AG08396 (cell line): Measurements from ENCODE around the gene TBC1D9B.

Experiments
- DNase-seq: peaks from one replicate; pipeline ENCODE4 v3.0.0; 2012; ENCODE audit warnings: low spot score, mixed read lengths

Gene TBC1D9B

DNA sequence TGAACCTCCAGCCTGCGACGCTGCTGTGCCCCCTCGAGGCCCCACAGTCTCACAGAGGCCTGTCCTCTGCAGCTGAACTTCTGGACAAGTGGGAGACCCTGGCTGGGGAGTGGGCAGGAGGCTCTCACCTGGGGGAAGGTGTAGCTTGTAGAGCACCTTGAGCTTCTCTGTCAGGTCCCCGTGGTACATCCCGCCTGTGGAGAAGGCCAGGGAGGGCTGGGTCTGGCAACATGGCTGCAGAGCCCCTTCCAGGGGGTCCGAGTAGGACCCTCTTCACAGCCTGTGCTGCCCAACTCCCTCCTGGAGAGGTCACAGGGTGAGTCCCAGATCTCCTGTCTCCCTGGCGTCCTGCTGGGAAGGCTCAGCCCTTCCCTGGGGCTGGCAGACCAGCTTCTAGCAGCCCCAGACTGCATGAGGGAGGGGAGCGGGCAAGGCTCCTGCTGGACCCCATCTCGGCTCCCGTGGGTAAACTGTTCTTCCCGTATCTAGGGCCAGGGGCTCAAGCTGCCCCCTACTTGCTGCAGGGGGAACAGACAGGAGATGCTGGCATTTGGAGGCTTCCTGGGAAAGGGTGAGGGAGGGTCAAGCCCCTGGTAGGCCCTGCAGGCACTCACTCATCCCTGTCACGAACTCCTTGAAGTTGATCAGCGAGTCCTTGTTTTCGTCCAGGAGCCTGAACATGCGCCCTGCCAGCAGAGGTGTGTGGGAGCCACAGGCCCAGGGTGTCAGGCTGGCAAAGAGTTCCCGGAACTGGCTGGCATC, 37.9 kb downstream of the TBC1D9B start:
- no peak for DNase-seq

DNA sequence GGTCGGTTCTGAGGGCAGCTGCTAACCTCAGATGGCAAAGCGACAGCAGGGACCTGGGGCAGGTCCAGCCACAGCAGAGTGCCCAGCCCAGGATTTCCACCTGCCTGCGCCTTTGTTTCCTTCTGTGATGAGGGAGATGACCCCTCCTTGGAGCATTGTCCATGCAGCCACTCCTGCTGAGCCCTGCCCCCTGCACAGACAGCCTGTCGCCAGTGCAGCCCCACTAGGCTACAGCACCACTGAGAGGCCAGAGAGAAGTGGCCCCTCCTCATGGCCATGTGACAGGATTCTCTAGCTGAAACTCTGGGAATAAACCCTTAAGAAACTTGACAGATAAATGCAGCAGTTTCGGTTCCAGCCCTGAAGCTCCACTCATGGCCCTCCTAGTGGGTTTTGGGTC, 38.6 kb downstream of the TBC1D9B start:
- DNase-seq = no peak

DNA sequence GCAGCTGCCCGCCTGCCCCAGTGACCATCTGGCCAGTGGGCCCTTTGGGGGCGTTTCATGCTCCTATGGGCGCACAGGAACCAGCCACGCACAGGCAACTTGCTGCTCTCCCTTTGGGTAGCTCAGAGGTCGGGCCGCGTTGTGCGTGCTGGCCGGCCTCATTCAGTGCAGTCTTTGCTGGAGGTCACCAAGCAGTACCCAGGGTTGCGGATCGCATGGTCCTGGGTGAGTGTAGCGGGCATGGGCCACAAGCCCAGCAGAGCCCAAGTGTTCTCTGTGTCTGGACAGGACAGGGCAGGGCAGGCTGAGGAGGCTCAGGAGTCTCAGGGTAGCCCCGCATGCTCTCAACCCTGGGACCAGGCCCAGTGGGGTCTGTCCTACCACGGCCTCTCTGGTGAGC, 39.2 kb downstream of the TBC1D9B start:
- DNase-seq = no peak

DNA sequence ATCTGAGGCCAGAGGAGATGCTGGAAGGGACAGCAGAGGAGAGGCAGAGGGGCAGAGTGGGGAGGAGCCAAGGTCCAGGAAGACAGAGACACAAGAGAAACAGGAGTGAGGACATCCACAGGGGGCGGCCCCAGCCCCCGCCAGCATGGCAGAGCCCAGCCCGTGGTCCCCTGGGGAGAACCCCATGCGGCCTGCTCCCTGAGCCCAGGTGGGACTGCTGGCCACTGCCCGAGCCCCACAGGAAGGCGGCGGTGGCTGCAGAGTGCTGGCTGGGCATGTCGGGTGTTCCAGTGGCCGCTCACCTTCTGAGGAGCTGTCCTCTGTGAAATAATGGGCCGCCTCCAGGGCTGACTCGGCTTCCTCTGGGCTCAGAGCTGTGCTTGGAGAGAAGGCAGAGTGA, 40.2 kb downstream of the TBC1D9B start:
- DNase-seq = peak; percentile 5

DNA sequence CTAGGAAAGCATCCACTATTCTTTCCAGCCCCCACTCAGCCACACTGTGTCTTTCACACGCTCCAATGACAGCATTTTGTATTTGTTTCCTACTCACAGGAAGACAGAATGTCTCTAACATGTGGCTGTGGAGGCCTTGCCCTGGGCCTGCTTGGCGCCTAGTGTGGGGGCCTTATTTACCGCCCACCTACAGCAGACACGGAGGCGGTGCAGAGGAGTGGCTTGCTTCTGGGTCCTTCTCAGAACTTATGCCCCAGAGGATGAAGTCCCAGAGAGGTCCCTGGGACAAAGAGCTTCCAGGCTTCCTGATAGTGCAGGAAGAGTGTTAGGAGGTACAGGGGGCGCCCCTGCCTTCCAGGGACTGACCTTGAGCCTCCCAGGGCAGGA, 40.6 kb downstream of the TBC1D9B start:
- peak; percentile 7 for DNase-seq

DNA sequence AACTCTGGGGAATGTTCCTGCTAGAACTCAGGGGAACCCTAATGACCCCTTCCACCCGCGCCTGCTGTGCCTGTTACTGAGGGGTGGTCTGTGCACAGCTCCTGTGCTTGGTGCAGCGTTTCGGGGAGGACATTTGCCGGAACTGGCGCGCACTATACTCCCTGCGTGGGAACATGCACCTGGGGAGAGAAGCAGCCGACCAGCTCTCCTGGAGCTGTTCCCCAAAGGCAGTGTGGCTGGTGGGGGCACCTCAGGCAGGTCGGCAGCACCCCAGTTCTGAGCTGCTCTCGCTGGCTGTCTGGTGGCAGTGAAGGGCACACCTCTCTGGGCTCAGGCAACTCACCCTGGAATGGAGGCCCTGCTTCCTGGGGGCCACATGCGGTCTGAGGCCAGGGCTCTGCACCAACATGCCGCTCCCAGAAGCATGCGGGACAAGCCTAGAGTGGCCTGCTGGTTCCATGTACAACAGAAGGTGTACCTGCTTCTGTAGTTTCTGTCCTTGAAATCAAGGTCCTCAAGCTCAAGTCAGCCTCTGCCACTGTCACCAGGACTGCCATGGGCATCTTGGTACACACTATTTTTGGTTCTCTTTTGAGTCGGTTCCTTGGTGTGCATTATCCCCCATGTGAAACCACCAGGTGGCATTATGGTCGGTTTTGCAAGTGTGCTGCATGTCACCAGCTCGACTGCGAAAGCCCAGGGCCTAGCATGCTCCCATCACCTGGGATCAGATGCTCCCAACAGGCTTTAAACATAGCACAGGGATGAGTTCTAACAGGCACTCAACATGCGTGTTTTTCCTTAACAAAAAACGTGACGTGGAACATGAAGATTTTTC, 41.2 kb downstream of the TBC1D9B start:
- DNase-seq = peak; percentile 14

DNA sequence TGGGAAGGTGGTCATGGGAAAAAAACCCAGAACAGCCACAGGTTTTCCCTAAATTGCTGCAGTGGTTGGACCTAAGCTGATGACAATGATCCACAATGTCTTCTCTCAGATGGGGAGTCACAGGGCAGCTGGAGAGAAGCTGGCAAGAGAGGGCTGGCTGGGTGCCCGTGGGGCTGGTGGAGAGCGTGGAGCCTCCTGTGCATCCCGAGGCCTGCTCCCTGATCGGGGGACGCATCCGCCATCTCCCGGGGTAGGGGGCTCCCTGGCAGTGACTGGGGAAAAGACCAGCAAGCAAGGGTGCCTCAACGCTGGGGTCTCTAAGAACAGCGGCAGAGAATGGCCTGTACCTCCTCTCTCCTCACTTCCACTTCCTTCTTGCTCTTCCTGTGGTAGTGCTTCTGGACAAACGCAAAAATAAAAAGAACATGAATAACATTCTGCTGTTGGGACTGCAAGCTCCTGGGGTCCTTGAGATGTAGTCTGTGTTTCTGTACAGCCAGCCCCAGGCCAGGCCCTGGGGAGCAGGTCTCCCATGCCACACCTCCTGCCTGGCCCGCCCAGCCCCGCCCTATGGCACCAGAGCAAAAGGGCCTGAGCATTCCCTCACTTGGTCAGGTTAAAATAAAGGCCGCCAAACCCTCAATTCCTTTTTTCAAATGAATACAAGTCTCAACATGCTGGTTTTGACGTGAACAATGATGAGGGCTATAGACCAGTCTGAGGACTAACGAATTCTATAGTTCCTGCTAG, 42.0 kb downstream of the TBC1D9B start:
- DNase-seq = no peak

DNA sequence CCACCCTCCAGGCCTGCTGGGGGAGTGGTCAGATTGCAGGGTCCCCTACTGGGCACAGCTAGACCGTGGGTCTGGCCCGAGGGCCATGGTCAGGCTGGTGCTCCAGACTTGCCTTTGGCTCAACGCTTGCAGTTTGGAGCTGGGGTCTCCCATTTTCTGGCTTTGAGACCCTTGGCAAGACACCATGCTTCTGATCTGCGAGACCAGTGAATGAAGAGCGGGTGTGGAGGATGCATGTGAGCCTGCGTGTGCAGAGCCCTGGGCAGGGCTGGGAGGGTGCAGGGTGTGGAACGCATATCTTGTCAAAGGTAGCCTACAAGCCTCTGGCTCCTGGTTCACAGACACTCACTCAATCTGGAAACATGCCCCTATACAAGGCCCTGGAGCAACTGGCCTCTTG, 43.0 kb downstream of the TBC1D9B start:
- DNase-seq = no peak

DNA sequence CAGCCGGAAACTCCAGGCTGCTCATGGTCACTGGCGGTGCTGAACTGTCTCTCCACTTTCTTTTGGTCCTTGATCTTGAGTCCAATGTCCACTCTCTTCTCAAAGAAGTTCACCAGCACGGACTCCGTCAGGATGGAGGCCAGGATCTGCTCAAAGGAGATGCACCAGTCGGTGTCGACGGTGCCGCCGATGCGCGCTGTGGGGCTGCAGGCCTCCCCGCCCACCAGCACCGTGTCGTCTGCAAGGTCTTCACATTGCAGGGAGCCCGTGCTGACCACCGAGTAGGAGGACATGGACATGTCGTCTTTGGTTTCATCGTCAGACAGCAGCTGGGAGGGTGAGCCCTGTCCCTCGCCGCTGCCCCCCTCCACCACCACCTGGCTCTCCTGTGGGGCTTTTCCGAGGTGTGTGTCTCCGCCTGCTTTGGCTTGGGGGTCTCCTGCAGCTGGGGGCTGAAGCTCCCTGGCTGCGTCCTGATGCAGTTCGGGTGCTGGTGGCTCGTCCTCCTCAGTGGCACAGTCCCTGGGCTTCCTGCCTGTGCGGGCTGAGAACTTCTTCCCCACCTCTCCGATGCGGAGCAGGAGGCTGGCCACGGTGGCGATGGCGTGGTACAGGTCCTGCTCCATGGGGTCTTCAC, 44.1 kb downstream of the TBC1D9B start:
- no peak for DNase-seq

DNA sequence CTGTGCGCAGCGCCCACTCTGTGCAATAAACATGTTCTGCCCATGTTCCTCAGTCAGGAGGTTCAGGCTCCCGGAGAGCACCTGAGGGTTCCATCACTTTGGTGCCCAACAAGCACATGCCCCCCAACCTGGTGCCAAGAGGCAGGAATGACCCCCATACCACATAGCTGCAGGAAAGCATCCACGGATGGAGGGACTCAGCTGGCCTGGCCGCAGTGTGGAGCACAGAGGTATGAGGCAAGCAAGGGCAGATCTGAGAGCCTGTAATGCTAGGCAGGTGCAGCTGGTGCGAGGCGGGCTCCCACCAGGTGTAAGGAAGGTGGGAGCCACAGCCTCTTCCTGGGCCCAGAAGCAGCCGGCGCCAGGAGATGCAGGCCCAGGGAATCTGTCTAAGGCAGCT, 44.8 kb downstream of the TBC1D9B start:
- DNase-seq = no peak

DNA sequence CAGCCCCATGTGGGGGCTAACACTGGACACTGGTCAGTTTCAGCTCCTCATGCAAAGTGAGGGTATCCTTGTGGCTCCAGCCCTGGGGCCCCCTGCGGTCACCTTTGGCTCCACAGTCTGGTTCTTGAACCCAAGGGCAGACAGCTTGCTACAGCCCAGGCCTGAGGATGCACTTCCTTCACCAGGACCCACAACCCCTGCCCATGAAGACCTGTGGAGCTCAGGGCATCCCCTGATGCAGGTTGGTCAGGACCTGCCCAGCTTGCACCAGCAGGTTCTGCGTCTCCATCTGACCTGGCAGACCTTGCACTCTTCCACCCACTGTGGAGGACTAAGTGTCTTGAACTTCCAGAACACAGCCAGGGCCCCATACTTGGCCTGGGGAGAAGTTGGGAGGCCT, 45.4 kb downstream of the TBC1D9B start:
- DNase-seq = no peak

DNA sequence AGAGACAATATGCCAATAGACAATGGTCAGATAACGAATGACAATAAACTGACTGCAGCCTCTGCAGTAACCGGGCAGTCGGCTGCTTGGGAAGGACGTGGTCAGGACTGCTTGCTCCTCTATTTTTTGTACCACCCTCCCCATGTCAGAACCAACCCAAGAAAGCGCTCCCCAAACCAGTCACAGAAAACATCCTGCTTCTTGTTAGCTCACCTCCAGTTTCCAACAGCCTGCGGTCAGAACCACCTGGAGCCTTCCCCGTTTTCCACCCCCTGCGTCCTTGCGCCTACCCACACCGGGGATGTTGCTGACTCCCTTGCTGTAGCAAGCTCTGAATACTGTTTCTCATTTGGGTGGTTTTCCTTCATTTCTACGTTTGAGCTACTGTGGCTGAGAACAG, 47.4 kb downstream of the TBC1D9B start:
- DNase-seq = peak; percentile 7

DNA sequence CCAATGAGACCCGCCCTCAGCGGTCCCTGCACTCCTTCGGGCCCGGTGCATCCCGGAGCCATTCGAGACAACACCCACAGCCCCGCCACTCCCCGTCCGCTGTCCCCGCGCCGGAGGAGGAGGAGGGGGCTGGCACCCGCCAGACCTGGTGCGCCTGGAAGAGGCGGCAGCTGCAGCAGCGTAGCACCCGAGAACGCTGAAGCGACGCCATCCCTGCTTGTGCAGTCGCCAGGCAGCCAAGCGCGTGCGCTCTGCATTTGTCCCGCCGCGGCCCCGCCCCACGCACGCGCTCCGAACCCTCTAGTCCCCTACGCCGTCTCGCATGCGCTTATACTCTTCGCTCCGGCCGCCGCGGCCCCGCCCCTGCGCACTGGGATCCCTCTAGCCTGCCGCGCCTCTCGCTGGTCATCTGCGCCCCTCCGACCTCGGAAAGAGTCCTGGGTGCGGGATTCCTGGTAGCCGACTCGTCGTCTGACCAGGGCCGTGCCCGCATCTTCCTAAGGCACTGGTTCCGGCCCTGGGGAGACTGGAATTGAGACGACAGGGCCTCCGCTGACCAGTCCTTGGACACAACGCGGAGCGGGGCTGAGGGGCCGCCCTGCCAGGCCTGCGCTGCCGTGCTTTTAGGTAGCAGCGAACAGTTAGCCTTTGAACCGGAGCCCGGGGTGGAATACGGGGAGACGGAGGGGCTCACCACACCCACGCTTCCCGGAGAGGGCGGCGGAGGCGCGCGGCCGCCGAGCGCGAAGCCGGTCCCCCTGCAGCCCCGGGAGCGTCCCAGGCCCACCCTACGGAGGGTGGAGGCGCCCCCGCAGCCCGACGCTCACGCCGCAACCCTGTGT, 48.9 kb downstream of the TBC1D9B start, which contains the start of gene MRNIP:
Gene MRNIP (minus strand): TSS at position 232 of the 842 bp plus-strand sequence. CDS start 21 bp downstream, at position 211.
- DNase-seq = peak; percentile 99

DNA sequence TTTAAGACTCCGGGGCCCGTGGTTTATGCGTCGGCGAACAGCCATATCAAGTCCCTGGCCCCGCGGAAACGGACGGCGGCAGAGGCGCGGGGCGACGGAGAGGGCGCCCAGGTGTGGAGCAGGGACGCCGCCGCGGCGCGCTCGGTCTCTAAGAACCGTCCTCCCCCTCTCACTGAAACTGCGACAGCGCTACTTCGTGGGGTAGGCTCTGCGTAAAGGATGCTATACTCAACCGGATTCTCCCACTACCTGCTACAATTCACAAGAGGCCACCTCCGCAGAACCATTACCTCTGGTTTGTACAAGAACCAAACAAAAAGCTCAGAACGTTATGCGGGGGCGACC, 49.5 kb downstream of the TBC1D9B start:
- DNase-seq = peak; percentile 64

DNA sequence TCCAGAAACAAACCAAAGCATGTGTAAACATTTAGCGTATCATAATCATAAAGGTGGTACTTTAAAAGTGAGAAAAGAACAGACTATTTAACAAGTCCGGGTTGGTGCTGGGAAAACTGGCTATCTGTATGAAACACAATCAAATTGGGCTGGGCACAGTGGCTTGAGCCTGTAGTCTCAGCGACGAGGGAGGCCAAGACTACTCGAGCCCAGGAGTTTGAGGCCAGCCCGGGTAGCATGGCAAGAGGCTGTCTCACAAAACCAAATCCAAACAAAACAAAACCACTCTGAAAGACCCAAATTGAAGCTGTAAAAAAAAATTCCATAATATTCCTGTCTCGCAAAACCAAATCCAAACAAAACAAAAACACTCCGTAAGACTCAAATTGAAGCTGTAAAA, 53.3 kb downstream of the TBC1D9B start:
- DNase-seq = no peak

DNA sequence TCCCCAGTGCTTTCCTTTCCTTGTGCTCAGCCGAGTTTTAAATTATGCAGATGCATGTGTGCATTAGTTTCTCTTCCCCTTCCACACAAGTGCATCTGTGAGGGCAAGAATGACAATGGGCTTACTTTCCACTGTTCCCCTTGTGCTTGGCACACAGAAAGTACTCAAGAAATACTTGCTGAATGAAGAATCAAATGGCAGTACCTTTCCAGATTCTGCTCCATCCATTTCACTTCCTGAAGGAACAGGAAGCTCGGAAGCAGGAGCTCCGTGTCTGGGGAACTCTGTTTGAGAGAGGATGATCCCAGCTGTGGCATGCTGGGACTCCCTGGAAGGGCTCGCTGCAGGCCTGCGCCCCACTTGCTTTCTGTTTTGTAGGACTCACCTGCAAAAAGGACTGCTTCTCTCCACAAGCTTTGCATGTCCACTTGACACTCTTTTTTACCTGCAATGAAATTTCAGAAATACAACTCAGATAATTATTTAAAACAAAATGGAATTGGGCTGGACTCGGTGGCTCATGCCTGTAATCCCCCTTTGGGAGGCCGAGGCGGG, 54.6 kb downstream of the TBC1D9B start:
- no peak for DNase-seq

DNA sequence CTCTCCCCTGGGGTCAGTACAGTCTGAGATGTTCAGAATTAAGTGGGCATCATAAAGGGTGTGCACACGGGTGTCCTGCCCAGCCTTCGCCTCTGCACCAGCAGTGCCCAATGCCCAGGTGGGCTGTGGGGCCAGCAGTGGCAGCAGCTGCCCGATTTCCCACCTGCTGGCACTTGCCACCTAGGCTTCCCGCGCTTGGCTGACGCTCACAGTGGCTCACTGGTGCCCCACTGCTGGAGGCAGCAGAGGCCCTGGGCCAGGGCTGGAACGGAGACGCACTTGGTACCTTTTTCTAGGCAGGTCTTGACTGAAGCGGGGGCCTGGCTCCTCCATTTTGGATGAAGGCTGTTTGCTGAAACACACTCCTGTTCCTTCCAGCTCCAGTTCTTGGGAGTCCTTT, 66.1 kb downstream of the TBC1D9B start:
- DNase-seq = no peak

DNA sequence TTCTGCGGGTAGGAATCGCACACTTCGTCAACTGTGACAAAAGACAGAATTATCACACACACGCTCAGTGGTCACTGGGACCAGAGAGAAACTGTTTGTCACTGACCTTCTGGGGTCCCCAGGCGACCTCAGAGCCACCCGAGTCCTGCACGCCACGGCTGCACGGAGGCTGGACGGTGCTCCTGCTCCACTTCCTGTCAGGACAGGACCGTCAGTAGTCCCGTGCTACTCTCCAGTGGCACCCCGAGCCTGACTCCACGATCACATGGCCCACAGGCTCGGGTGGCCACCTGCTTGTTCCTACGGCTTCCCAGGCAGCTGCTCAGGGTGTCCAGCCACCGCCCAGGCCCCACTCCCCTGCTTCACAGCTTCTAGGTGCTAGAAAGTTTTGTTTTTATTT, 66.9 kb downstream of the TBC1D9B start:
- DNase-seq = no peak

DNA sequence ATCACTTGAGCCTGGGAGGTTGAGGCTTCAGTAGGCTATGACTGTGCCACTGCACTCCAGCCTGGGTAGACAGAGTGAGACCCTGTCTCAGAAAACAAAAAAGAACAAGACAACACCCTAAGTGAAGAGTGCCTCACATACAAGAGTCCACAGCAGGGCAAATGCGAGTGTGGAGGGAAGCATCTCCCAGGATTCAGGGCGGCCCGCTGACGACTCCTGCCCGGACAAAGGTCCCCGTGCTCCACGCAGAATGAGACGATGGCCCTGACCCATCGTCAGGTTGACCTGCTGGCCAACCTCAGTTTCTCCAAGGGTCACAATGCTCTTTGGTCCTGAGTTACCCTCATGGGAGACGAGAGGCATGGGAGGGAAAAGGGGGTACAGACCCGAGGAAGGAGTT, 67.4 kb downstream of the TBC1D9B start:
- DNase-seq = no peak

DNA sequence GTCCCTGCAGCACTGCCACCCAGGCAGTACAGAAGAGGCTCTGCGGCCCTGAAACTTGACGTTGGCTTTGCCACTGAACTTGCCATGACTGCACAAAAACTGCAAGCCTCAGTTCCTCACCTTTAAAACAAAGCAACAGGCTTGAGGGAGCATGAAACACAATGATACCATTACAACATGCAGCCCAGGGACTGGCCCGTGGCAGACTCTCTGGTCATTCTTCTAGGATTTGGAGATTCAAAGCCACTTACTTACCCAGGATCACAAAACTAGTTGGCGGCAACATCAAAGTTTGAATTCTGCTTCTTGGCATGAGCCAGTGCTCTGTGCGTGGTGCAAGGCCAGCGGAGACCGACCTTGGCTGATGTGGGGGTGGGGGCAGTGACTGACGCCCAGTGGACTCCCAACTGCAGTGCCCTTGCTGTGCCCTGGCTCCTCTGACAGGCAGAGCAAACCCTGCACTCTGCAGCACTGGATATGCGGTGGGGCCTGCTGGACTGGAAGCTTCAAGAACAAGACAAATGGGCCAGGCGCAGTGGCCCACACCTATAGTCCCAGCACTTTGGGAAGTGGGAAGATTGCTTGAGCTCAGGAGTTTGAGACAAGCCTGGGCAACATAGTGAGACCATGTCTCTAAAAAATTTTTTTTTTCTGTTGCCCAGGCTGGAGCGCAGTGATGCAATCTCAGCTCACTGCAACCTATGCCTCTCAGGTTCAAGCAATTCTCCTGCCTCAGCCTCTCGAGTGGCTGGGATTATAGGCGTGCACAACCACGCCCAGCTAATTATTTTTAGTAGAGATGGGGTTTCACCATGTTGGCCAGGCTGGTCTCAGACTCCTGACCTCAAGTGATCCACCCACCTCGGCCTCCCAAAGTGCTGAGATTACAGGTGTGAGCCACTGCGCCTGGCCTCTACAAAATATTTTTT, 68.1 kb downstream of the TBC1D9B start:
- no peak for DNase-seq
